Activated B cell treated with CpG ODN at 0.5 μM for 24 hours (primary cell): ENCODE results near the gene KRT13. TPM values are rescaled to one million over a fixed set of nuclear protein-coding genes. Genes with fewer than 3 reads are reported as not detected.

Experiments
- ATAC-seq: fragments of 200-7000 bp; cut with Tn5 transposase; one replicate; pipeline ENCODE4 v1.10.0; 2021; ENCODE audit warnings: low read depth, mild to moderate bottlenecking, moderate library complexity
- CTCF ChIA-PET: fragments of 350-600 bp; sonication (Branson Sonifier 250); formaldehyde crosslinking; loops from one replicate; lab custom pipeline; 2021; ENCODE audit warnings: antibody characterized with exemption; lab: Charles Lee
- POLR2A ChIA-PET: fragments of 350-600 bp; sonication (Branson Sonifier 250); formaldehyde crosslinking; loops from one replicate; lab custom pipeline; 2021; ENCODE audit warnings: antibody characterized with exemption; lab: Charles Lee
- DNase-seq: peaks from one replicate; pipeline ENCODE4 v3.0.0; 2022
- H3K27ac Mint-ChIP-seq: one replicate; pipeline ENCODE4 v1.8.0; 2020; ENCODE audit warnings: mixed read lengths
- H3K27me3 Mint-ChIP-seq: one replicate; pipeline ENCODE4 v1.8.0; 2021; ENCODE audit warnings: mixed read lengths
- H3K36me3 Mint-ChIP-seq: one replicate; pipeline ENCODE4 v1.8.0; 2021; ENCODE audit warnings: low read depth, mixed read lengths
- H3K4me1 Mint-ChIP-seq: one replicate; pipeline ENCODE4 v1.8.0; 2021; ENCODE audit warnings: mixed read lengths
- H3K4me3 Mint-ChIP-seq: one replicate; pipeline ENCODE4 v1.8.0; 2020; ENCODE audit warnings: mild to moderate bottlenecking, mixed read lengths
- H3K9me3 Mint-ChIP-seq: one replicate; pipeline ENCODE4 v1.8.0; 2020; ENCODE audit warnings: mixed read lengths
- CTCF ChIP-seq: fragments of 200-600 bp; IDR thresholded peaks from one replicate; pipeline ENCODE4 v1.8.0; 2022; ENCODE audit warnings: antibody characterized with exemption, mild to moderate bottlenecking
- intact Hi-C: fragments of 100-400 bp; cut with micrococcal nuclease; formaldehyde crosslinking; loops from one replicate; pipeline ENCODE4 v1.15.1; 2024
- total RNA-seq: library from RNA; stranded (reverse); gene quantifications from 2 replicates; pipeline ENCODE4 v1.2.3, GENCODE V29; 2022

KRT13 gene
- total RNA-seq: not detected in 2 replicates

- no peak for TF ChIP-seq CTCF
- H3K9me3 Mint-ChIP-seq: no peaks in the 10 kb centered on the region
- no peaks in the 10 kb centered on the region for H3K36me3 Mint-ChIP-seq
- H3K27ac Mint-ChIP-seq: no peak within 1 kb of the TSS
- DNase-seq (no peak), ATAC-seq (no peak)
- CTCF ChIA-PET: no interaction called here
- intact Hi-C loops: no loop called here
- H3K4me3 Mint-ChIP-seq: no peak within 1 kb of the TSS
- peaks cover 7% of the 10 kb centered on the region for H3K27me3 Mint-ChIP-seq
- no peaks in the 10 kb centered on the region for H3K4me1 Mint-ChIP-seq
- POLR2A ChIA-PET: no interaction called here
Observed at GRCh38 chr17:41505007-41505808, at the start of gene KRT13. KRT13 (minus strand) TSS chr17:41505612; CDS start chr17:41505550, 62 bp downstream.

- H3K4me1 Mint-ChIP-seq: peaks cover 3% of the 10 kb centered on the region
- ATAC-seq (no peak), DNase-seq (no peak)
- intact Hi-C loops: no loop called here
- CTCF ChIA-PET: interaction anchor here (1.3 kb wide), 1 partner anchor 112 kb away, joined by 3 read pairs; no protein-coding TSS in a partner anchor
- no peaks in the 10 kb centered on the region for H3K36me3 Mint-ChIP-seq
- H3K27me3 Mint-ChIP-seq: peaks cover 38% of the 10 kb centered on the region
- TF ChIP-seq CTCF: no peak
- POLR2A ChIA-PET: interaction anchor here (0.6 kb wide), 1 partner anchor 1761 kb away, joined by 3 read pairs; no protein-coding TSS in a partner anchor
- H3K4me3 Mint-ChIP-seq: no peak overlapping the region
- no peak overlapping the region for H3K27ac Mint-ChIP-seq
- H3K9me3 Mint-ChIP-seq: no peaks in the 10 kb centered on the region
Observed at GRCh38 chr17:41553987-41554680, 48.7 kb upstream of the KRT13 start.

- Mint-ChIP-seq H3K4me1 (peaks cover 8% of the 10 kb centered on the region), H3K36me3 (no peaks in the 10 kb centered on the region), H3K4me3 (no peak overlapping the region), H3K27me3 (peaks cover 37% of the 10 kb centered on the region), H3K9me3 (no peaks in the 10 kb centered on the region), H3K27ac (no peak overlapping the region)
- ATAC-seq (no peak), DNase-seq (no peak)
- intact Hi-C loops: no loop called here
- ChIA-PET CTCF (interaction anchor here (1.3 kb wide), 1 partner anchor 113 kb away, joined by 3 read pairs; no protein-coding TSS in a partner anchor), POLR2A (no interaction called here)
- TF ChIP-seq CTCF: no peak
Observed at GRCh38 chr17:41553176-41553575, 47.8 kb upstream of the KRT13 start.

- H3K4me3 Mint-ChIP-seq: no peak overlapping the region
- no peak for TF ChIP-seq CTCF
- DNase-seq (no peak), ATAC-seq (no peak)
- H3K27ac Mint-ChIP-seq: no peak overlapping the region
- H3K9me3 Mint-ChIP-seq: no peaks in the 10 kb centered on the region
- intact Hi-C loops: no loop called here
- H3K36me3 Mint-ChIP-seq: no peaks in the 10 kb centered on the region
- H3K27me3 Mint-ChIP-seq: peaks cover 37% of the 10 kb centered on the region
- ChIA-PET CTCF (interaction anchor here (5.2 kb wide), 1 partner anchor 111 kb away, joined by 52 read pairs; no protein-coding TSS in a partner anchor), POLR2A (no interaction called here)
- H3K4me1 Mint-ChIP-seq: peaks cover 8% of the 10 kb centered on the region
Observed at GRCh38 chr17:41552455-41552854, 47.0 kb upstream of the KRT13 start.

GRCh38 chr17:41551365-41551764 lies 46.0 kb upstream of the KRT13 start:
- ATAC-seq (no peak), DNase-seq (no peak)
- CTCF ChIA-PET: interaction anchor here (4.1 to 5.2 kb wide), 2 partner anchors 97 to 112 kb away, joined by 29 to 52 read pairs; no protein-coding TSS in a partner anchor
- no peak for TF ChIP-seq CTCF
- intact Hi-C loops: no loop called here
- Mint-ChIP-seq H3K4me1 (peaks cover 8% of the 10 kb centered on the region), H3K4me3 (no peak overlapping the region), H3K36me3 (peaks cover 2% of the 10 kb centered on the region), H3K27ac (no peak overlapping the region), H3K27me3 (peaks cover 44% of the 10 kb centered on the region), H3K9me3 (peaks cover 7% of the 10 kb centered on the region)
- POLR2A ChIA-PET: no interaction called here
